ENCODE results near the gene CMTM7. TPM values are rescaled to one million over a fixed set of nuclear protein-coding genes. Genes with fewer than 3 reads are reported as not detected.
A peak's percentile ranks its signal among the peaks of the same experiment; 100 is the strongest.

Gene CMTM7
- total and polyA plus RNA-seq, 2 of the 13 experiments (the other 11 are each of a cell fraction or from before 2014, with no cell fraction given): 20.9 to 21.4 TPM

GRCh38 chr3:32401556-32402081 lies 10.0 kb downstream of the CMTM7 start (continued):
- no peak for TF ChIP-seq IRF1 (CRISPR knock-in tag; IDR thresholded peaks at IDR 0.05; ENCODE audit: low read depth)
- no peak for TF ChIP-seq DDIT3 (CRISPR knock-in tag; IDR thresholded peaks at IDR 0.05)
- no peak; the same call in 1 of the 2 replicates for TF ChIP-seq ZFP90 (CRISPR knock-in tag; IDR thresholded peaks at IDR 0.05; ENCODE audit: borderline replicate concordance)
- peak; percentile 79; the same call in 1 of the 2 replicates for TF ChIP-seq ZNF235 (CRISPR knock-in tag; IDR thresholded peaks at IDR 0.05; ENCODE audit: borderline replicate concordance)
- no peak for TF ChIP-seq EED (CRISPR knock-in tag; IDR thresholded peaks at IDR 0.05)
- TF ChIP-seq POGZ (CRISPR knock-in tag; IDR thresholded peaks at IDR 0.05): peak; percentile 75
- TF ChIP-seq NBN (conservative IDR thresholded peaks at IDR 0.05): no peak
- TF ChIP-seq RFX5 (IDR thresholded peaks at IDR 0.05; ENCODE audit: low read depth, low read length): no peak
- TF ChIP-seq MED1 (CRISPR knock-in tag; IDR thresholded peaks at IDR 0.05): no peak
- TF ChIP-seq MXI1 (IDR thresholded peaks at IDR 0.05; ENCODE audit: borderline replicate concordance, low read depth, low read length): peak; percentile 36; the same call in 1 of the 3 replicates
- peak; percentile 83; the same call in 1 of the 2 replicates for TF ChIP-seq MTA1 (CRISPR knock-in tag; IDR thresholded peaks at IDR 0.05; ENCODE audit: borderline replicate concordance)
- TF ChIP-seq KAT8 (CRISPR knock-in tag; IDR thresholded peaks at IDR 0.05): peak; percentile 87
- TF ChIP-seq ZNF747 (CRISPR knock-in tag; IDR thresholded peaks at IDR 0.05; ENCODE audit: borderline replicate concordance): no peak
- TF ChIP-seq IRF2 (CRISPR knock-in tag; IDR thresholded peaks at IDR 0.05): no peak
- no peak for TF ChIP-seq PAX8 (CRISPR knock-in tag; IDR thresholded peaks at IDR 0.05; ENCODE audit: borderline replicate concordance)
- TF ChIP-seq CBX5 (CRISPR knock-in tag; IDR thresholded peaks at IDR 0.05; ENCODE audit: borderline replicate concordance): no peak; the same call in 1 of the 2 replicates
- peak; percentile 63; the same call in 1 of the 2 replicates for TF ChIP-seq ETV5 (CRISPR knock-in tag; IDR thresholded peaks at IDR 0.05; ENCODE audit: borderline replicate concordance)
- no peak for TF ChIP-seq NR2F6 (IDR thresholded peaks at IDR 0.05)
- no peak for TF ChIP-seq NR2F6 (CRISPR knock-in tag; IDR thresholded peaks at IDR 0.05)
- TF ChIP-seq SOX13 (IDR thresholded peaks at IDR 0.05): no peak
- 0 out of 4 replicates have a peak, but pooled peaks of 1 of the 2 experiments have one; percentile 29 for TF ChIP-seq SOX13 (CRISPR knock-in tag; conservative IDR thresholded peaks at IDR 0.05 in 1 of 2, IDR thresholded peaks at IDR 0.05 in 1 of 2)
- TF ChIP-seq ZNF143 (CRISPR knock-in tag; IDR thresholded peaks at IDR 0.05): no peak
- TF ChIP-seq ZFP41 (CRISPR knock-in tag; IDR thresholded peaks at IDR 0.05; ENCODE audit: borderline replicate concordance): no peak
- TF ChIP-seq ZSCAN25 (CRISPR knock-in tag; IDR thresholded peaks at IDR 0.05): 0 out of 2 replicates have a peak, but pooled peaks have one; percentile 56
- no peak; the same call in 1 of the 2 replicates for TF ChIP-seq ZBTB42 (CRISPR knock-in tag; IDR thresholded peaks at IDR 0.05)
- TF ChIP-seq IKZF5 (CRISPR knock-in tag; IDR thresholded peaks at IDR 0.05): peak; percentile 61; the same call in 1 of the 2 replicates
- peak; percentile 27; the same call in 1 of the 2 replicates for TF ChIP-seq ZNF205 (CRISPR knock-in tag; IDR thresholded peaks at IDR 0.05)
- TF ChIP-seq HNRNPL (IDR thresholded peaks at IDR 0.05; ENCODE audit: low read depth, low read length): peak; percentile 84; the same call in 1 of the 2 replicates
- 0 out of 2 replicates have a peak, but pooled peaks have one; percentile 20 for TF ChIP-seq ZNF276 (CRISPR knock-in tag; IDR thresholded peaks at IDR 0.05; ENCODE audit: low read depth)
